ENCODE measurements around the gene PHACTR1.

Gene PHACTR1

GRCh38 chr6:13006578-13007300, 290.2 kb downstream of the PHACTR1 start:
- TF ChIP-seq, protein P1, sequence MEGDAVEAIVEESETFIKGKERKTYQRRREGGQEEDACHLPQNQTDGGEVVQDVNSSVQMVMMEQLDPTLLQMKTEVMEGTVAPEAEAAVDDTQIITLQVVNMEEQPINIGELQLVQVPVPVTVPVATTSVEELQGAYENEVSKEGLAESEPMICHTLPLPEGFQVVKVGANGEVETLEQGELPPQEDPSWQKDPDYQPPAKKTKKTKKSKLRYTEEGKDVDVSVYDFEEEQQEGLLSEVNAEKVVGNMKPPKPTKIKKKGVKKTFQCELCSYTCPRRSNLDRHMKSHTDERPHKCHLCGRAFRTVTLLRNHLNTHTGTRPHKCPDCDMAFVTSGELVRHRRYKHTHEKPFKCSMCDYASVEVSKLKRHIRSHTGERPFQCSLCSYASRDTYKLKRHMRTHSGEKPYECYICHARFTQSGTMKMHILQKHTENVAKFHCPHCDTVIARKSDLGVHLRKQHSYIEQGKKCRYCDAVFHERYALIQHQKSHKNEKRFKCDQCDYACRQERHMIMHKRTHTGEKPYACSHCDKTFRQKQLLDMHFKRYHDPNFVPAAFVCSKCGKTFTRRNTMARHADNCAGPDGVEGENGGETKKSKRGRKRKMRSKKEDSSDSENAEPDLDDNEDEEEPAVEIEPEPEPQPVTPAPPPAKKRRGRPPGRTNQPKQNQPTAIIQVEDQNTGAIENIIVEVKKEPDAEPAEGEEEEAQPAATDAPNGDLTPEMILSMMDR (IDR thresholded peaks at IDR 0.05; ENCODE audit: low read depth, low read length, missing control alignments): no peak
- peak; percentile 19 for DNase-seq (ENCODE audit: extremely low read depth, low read depth)
- no peak overlapping the region for H3K4me3 ChIP-seq (replicated peaks; ENCODE audit: low read depth, low read length)

DNA sequence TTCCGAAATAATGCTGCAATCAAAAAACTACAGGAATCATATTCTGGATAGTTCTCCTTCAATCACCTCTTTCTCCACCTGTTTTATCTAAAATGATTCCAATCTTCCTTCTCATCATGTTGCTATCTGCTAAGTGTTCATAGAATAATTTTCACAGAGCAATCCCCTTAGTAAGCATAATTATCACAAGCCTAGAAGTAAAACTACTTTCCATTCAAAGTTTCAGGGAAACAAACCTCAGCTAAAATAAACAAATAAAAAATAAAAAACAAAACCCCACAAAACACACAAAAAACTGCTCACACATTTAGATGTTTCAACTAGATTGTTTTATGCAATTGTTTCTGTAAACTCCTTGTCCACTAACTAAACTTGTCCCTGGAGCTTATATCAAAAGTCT, 291.2 kb downstream of the PHACTR1 start:
- DNase-seq (ENCODE audit: extremely low read depth, low read depth): no peak
- H3K4me3 ChIP-seq (replicated peaks; ENCODE audit: low read depth, low read length): no peak overlapping the region
- TF ChIP-seq, protein P1 (IDR thresholded peaks at IDR 0.05; ENCODE audit: low read depth, low read length, missing control alignments): no peak

DNA sequence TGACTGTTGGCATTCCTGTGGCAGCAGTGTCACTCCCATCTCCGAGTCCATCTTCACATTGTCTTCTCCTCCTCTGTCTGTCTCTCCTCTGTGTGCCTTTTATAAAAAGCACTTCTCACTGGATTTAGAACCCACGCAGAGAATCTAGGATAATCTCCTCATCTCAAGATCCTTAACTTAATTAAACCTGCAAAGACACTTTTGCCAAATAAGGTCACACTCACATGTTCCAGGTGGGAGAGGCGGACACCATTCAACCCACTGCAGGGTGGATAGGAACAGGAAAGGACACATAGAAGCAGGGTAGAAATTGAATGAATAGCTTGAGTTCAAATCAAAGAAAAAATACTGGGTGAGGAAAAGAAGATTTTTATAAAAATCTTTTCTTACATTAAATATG, 292.5 kb downstream of the PHACTR1 start:
- no peak for DNase-seq (ENCODE audit: extremely low read depth, low read depth)
- TF ChIP-seq, protein P1 (IDR thresholded peaks at IDR 0.05; ENCODE audit: low read depth, low read length, missing control alignments): no peak
- H3K4me3 ChIP-seq (replicated peaks; ENCODE audit: low read depth, low read length): no peak overlapping the region

DNA sequence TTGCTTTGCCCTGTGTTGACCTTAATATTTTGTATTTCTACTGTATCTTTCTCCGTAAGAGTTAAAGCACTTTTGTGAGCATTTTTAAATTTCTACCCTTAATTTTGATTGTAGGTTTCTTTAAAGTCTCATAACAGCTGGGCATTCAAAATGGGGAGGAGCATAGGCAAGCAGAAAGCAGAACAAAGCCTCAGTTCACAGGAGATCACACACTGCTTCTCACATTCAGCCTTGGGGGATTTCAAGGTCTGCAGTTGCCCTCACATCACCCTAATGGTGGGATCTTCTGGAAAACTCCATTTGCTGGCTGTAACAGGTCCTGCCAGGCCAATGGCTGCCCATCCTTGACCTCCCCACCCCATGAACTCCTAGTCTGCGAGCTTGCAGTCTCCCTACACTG, 292.9 kb downstream of the PHACTR1 start:
- TF ChIP-seq, protein P1 (IDR thresholded peaks at IDR 0.05; ENCODE audit: low read depth, low read length, missing control alignments): no peak
- no peak overlapping the region for H3K4me3 ChIP-seq (replicated peaks; ENCODE audit: low read depth, low read length)
- DNase-seq (ENCODE audit: extremely low read depth, low read depth): no peak

DNA sequence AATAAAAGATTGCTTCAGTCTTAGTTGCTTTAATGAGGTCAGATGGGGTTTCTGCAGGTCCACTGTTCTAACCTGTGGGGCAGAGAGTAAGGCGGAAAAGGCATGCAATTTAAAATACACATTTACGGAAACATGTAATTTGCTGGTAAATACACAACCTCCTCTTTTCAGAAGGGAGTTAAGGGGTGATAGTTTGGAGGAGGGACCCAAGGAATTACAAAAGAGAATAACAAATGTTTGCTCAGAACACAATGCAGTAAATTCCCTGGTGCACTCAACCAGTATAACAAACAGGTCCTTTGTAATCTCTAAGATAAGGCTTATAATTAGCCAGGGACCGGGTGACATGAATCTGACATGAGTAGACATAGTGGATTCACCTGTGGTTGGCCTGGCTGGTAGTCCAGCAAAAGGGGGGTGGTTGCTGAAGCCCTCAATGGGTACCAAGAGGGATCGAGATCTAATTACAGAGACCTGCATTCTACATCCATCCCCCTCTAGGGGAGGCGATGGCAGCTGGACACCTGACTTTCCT, 295.1 kb downstream of the PHACTR1 start:
- H3K4me3 ChIP-seq (replicated peaks; ENCODE audit: low read depth, low read length): no peak overlapping the region
- TF ChIP-seq, protein P1 (IDR thresholded peaks at IDR 0.05; ENCODE audit: low read depth, low read length, missing control alignments): no peak
- DNase-seq (ENCODE audit: extremely low read depth, low read depth): no peak

- no peak for DNase-seq (ENCODE audit: extremely low read depth, low read depth)
- TF ChIP-seq, protein P1 (IDR thresholded peaks at IDR 0.05; ENCODE audit: low read depth, low read length, missing control alignments): no peak
- no peak overlapping the region for H3K4me3 ChIP-seq (replicated peaks; ENCODE audit: low read depth, low read length)
These were observed 295.7 kb downstream of the PHACTR1 start for GRCh38 chr6:13012296-13012695.
